Measurements from ENCODE around the gene CCDC117. TPM values are rescaled to one million over a fixed set of nuclear protein-coding genes. Genes with fewer than 3 reads are reported as not detected.

CCDC117 gene
- polyA plus RNA-seq, 1 donor from 2014 or later: 23.1 TPM

DNA sequence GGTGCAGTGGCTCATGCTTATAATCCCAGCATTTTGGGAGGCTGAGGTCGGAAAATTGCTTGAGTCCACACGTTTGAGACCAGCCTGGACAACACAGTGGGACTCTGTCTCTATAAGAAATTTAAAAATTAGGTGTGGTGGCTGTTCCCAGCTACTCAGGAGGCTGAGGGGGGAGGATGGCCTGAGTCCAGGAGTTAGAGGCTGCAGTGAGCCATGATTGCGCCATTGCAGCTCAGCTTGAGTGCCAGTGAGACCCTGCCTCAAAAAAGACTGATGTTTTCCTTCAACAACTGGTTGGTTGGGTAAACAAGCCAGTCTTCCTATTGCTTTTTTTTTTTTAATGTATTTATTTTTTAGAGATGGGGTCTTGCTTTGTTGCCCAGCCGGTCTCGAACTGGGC, 18.6 kb downstream of the CCDC117 start:
- TF ChIP-seq, protein P1, sequence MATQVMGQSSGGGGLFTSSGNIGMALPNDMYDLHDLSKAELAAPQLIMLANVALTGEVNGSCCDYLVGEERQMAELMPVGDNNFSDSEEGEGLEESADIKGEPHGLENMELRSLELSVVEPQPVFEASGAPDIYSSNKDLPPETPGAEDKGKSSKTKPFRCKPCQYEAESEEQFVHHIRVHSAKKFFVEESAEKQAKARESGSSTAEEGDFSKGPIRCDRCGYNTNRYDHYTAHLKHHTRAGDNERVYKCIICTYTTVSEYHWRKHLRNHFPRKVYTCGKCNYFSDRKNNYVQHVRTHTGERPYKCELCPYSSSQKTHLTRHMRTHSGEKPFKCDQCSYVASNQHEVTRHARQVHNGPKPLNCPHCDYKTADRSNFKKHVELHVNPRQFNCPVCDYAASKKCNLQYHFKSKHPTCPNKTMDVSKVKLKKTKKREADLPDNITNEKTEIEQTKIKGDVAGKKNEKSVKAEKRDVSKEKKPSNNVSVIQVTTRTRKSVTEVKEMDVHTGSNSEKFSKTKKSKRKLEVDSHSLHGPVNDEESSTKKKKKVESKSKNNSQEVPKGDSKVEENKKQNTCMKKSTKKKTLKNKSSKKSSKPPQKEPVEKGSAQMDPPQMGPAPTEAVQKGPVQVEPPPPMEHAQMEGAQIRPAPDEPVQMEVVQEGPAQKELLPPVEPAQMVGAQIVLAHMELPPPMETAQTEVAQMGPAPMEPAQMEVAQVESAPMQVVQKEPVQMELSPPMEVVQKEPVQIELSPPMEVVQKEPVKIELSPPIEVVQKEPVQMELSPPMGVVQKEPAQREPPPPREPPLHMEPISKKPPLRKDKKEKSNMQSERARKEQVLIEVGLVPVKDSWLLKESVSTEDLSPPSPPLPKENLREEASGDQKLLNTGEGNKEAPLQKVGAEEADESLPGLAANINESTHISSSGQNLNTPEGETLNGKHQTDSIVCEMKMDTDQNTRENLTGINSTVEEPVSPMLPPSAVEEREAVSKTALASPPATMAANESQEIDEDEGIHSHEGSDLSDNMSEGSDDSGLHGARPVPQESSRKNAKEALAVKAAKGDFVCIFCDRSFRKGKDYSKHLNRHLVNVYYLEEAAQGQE (IDR thresholded peaks at IDR 0.05; ENCODE audit: borderline replicate concordance): no peak
- TF ChIP-seq EP300 (conservative IDR thresholded peaks at IDR 0.05; ENCODE audit: poor library complexity, severe bottlenecking) (no peak), RAD21 (conservative IDR thresholded peaks at IDR 0.05) (no peak), TAF1 (IDR thresholded peaks at IDR 0.05; ENCODE audit: low read depth) (no peak), SMC3 (conservative IDR thresholded peaks at IDR 0.05; ENCODE audit: poor library complexity) (no peak), EZH2 (IDR thresholded peaks at IDR 0.05; ENCODE audit: borderline replicate concordance, insufficient read depth, low read length, poor library complexity, severe bottlenecking) (no peak), POLR2AphosphoS5 (IDR thresholded peaks at IDR 0.05) (no peak), MXI1 (conservative IDR thresholded peaks at IDR 0.05; ENCODE audit: poor library complexity, severe bottlenecking) (no peak)
- TF ChIP-seq, protein P2, sequence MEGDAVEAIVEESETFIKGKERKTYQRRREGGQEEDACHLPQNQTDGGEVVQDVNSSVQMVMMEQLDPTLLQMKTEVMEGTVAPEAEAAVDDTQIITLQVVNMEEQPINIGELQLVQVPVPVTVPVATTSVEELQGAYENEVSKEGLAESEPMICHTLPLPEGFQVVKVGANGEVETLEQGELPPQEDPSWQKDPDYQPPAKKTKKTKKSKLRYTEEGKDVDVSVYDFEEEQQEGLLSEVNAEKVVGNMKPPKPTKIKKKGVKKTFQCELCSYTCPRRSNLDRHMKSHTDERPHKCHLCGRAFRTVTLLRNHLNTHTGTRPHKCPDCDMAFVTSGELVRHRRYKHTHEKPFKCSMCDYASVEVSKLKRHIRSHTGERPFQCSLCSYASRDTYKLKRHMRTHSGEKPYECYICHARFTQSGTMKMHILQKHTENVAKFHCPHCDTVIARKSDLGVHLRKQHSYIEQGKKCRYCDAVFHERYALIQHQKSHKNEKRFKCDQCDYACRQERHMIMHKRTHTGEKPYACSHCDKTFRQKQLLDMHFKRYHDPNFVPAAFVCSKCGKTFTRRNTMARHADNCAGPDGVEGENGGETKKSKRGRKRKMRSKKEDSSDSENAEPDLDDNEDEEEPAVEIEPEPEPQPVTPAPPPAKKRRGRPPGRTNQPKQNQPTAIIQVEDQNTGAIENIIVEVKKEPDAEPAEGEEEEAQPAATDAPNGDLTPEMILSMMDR (IDR thresholded peaks at IDR 0.05; ENCODE audit: poor library complexity, severe bottlenecking): no peak
- H3K9me3 ChIP-seq (ENCODE audit: low read length): no peaks in the 10 kb centered on the region
- no peaks in the 10 kb centered on the region for H3F3A ChIP-seq (ENCODE audit: insufficient read depth, low read length, poor library complexity, severe bottlenecking)
- H3K27me3 ChIP-seq (ENCODE audit: insufficient read depth, low read depth, low read length): no peaks in the 10 kb centered on the region
- H3K9me2 ChIP-seq (ENCODE audit: insufficient read depth, low read length): no peaks in the 10 kb centered on the region
- H2AFZ ChIP-seq (ENCODE audit: low read depth, low read length): no peak overlapping the region
- H3K79me2 ChIP-seq (replicated peaks; ENCODE audit: insufficient read depth, low read length): no peaks in the 10 kb centered on the region
- H3K27ac ChIP-seq (ENCODE audit: low read length): no peak overlapping the region
- H3K4me2 ChIP-seq (ENCODE audit: low read length): no peak overlapping the region
- no peaks in the 10 kb centered on the region for H4K20me1 ChIP-seq (ENCODE audit: insufficient read depth)
- no peak overlapping the region for H3K9ac ChIP-seq (ENCODE audit: low read length)
- no peak overlapping the region for H3K4me3 ChIP-seq (ENCODE audit: low read length)
- H3K36me3 ChIP-seq (ENCODE audit: insufficient read depth, low read length): no peaks in the 10 kb centered on the region

DNA sequence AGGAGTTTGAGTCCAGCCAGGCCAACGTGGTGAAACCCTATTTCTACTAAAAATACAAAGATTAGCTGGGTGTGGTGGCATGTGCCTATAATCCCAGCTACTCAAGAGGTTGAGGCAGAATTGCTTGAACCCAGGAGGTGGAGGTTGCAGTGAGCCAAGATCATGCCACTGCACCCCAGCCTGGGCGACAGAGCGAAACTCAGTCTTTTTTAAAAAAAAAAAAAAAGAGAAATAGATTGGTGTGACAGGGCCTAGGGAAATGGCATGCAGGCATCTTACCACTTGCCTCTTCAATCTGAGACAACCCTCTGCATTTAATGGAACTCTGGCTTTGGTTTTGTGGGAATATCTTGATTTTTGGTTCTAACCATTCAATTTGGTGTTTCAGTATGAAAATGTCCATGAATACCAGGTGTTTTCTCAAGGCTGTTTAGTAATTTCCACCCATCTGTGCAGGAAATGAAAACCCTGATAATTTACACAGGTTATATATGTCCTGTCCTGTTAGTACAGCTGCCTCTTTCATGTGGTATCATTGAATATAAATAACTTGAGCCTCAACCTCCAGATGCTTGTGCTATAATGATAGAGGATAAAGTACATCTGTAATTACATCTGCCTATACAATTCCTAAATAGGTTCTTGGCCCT, 19.5 kb downstream of the CCDC117 start:
- Histone ChIP-seq H3K79me2 (replicated peaks; ENCODE audit: insufficient read depth, low read length) (no peaks in the 10 kb centered on the region), H3K9me2 (ENCODE audit: insufficient read depth, low read length) (no peaks in the 10 kb centered on the region), H3K27ac (ENCODE audit: low read length) (no peak overlapping the region), H4K20me1 (ENCODE audit: insufficient read depth) (no peaks in the 10 kb centered on the region), H3K36me3 (ENCODE audit: insufficient read depth, low read length) (no peaks in the 10 kb centered on the region), H3K9ac (ENCODE audit: low read length) (no peak overlapping the region), H3K27me3 (ENCODE audit: insufficient read depth, low read depth, low read length) (no peaks in the 10 kb centered on the region), H3K9me3 (ENCODE audit: low read length) (no peaks in the 10 kb centered on the region), H3K4me2 (ENCODE audit: low read length) (no peak overlapping the region), H3K4me3 (ENCODE audit: low read length) (no peak overlapping the region), H3F3A (ENCODE audit: insufficient read depth, low read length, poor library complexity, severe bottlenecking) (no peaks in the 10 kb centered on the region), H2AFZ (ENCODE audit: low read depth, low read length) (no peak overlapping the region)
- TF ChIP-seq RAD21 (conservative IDR thresholded peaks at IDR 0.05) (no peak), EP300 (conservative IDR thresholded peaks at IDR 0.05; ENCODE audit: poor library complexity, severe bottlenecking) (no peak)
- TF ChIP-seq, protein P2 (IDR thresholded peaks at IDR 0.05; ENCODE audit: poor library complexity, severe bottlenecking): no peak
- TF ChIP-seq, protein P1 (IDR thresholded peaks at IDR 0.05; ENCODE audit: borderline replicate concordance): no peak
